Suprapubic skin (tissue), 4 donors: Measurements from ENCODE around the gene ECI2. TPM values are rescaled to one million over a fixed set of nuclear protein-coding genes. Genes with fewer than 3 reads are reported as not detected.

ENCODE experiments used
- DNase-seq, 2 donors: peaks; one replicate each; pipeline ENCODE4 v3.0.0-alpha.2; 2019; ENCODE audit warnings: low spot score in 2 of 2
- H3K27ac ChIP-seq: fragments of 200-600 bp; sonication (generic); one replicate; pipeline ENCODE4 v1.5.1; 2019
- H3K27me3 ChIP-seq: fragments of 200-600 bp; sonication (generic); one replicate; pipeline ENCODE4 v1.5.1; 2019
- H3K36me3 ChIP-seq: fragments of 200-600 bp; sonication (generic); one replicate; pipeline ENCODE4 v1.5.1; 2019
- H3K4me1 ChIP-seq: fragments of 200-600 bp; sonication (generic); one replicate; pipeline ENCODE4 v1.5.1; 2019
- H3K4me3 ChIP-seq: fragments of 200-600 bp; sonication (generic); one replicate; pipeline ENCODE4 v1.5.1; 2019; ENCODE audit warnings: mild to moderate bottlenecking
- H3K9me3 ChIP-seq: fragments of 200-600 bp; sonication (generic); one replicate; pipeline ENCODE4 v1.5.1; 2019
- CTCF ChIP-seq, 2 donors: fragments of 200-600 bp in 1 of 2; fragments of 450-650 bp in 1 of 2; sonication (generic) in 1 of 2; IDR thresholded peaks; one replicate each; pipeline ENCODE4 v1.5.1; 2016 to 2019; ENCODE audit warnings: antibody characterized with exemption in 2 of 2, mild to moderate bottlenecking in 1 of 2, moderate library complexity in 1 of 2
- EP300 ChIP-seq: sonication (generic); formaldehyde crosslinking; IDR thresholded peaks from one replicate; pipeline ENCODE4 v1.6.1; 2017; ENCODE audit warnings: antibody characterized with exemption
- POLR2A ChIP-seq, 2 donors: fragments of 450-650 bp; IDR thresholded peaks; one replicate each; pipeline ENCODE4 v1.6.1; 2017; ENCODE audit warnings: antibody characterized with exemption in 2 of 2, mild to moderate bottlenecking in 2 of 2, moderate library complexity in 2 of 2
- POLR2AphosphoS5 ChIP-seq, 3 donors: sonication (generic); formaldehyde crosslinking; IDR thresholded peaks; one replicate each; pipeline ENCODE4 v1.6.1; 2017; ENCODE audit warnings: antibody characterized with exemption in 3 of 3
- WGBS: methylation state at CpG from one replicate; pipeline ENCODE4 v1.1.5; 2018; 5-methylcytosine and 5-hydroxymethylcytosine counted together
- total RNA-seq, 4 donors: library from RNA; depleted of rRNA; stranded (reverse); fragments of >200 nt; gene quantifications; one replicate each; pipeline ENCODE4 v1.1.0, GENCODE V29; 2016

Gene ECI2
- total RNA-seq, 4 donors from 2014 or later, result 18.5 to 48.8 (median 35.4) TPM

GRCh38 chr6:4071330-4071729 is 64.0 kb downstream of the ECI2 start:
- Histone ChIP-seq H3K4me1 (no peaks in the 10 kb centered on the region), H3K27ac (no peak overlapping the region), H3K36me3 (no peaks in the 10 kb centered on the region), H3K9me3 (no peaks in the 10 kb centered on the region), H3K4me3 (no peak overlapping the region), H3K27me3 (no peaks in the 10 kb centered on the region)
- WGBS, result 57% methylated on average over 4 of the region's 4 CpGs
- no peak for TF ChIP-seq POLR2A (IDR thresholded peaks at IDR 0.05)
- TF ChIP-seq POLR2AphosphoS5 (IDR thresholded peaks at IDR 0.05), result no peak
- TF ChIP-seq CTCF (IDR thresholded peaks at IDR 0.05), result no peak
- TF ChIP-seq EP300, result no peak
- no peak for DNase-seq

- WGBS, result 79% methylated on average over 6 of the region's 6 CpGs
- no peak overlapping the region for H3K27ac ChIP-seq
- H3K27me3 ChIP-seq, result no peaks in the 10 kb centered on the region
- DNase-seq, result no peak
- H3K36me3 ChIP-seq, result peaks cover 10% of the 10 kb centered on the region
- no peaks in the 10 kb centered on the region for H3K4me1 ChIP-seq
- no peak overlapping the region for H3K4me3 ChIP-seq
- no peak for TF ChIP-seq EP300
- no peak for TF ChIP-seq POLR2AphosphoS5 (IDR thresholded peaks at IDR 0.05)
- TF ChIP-seq CTCF (IDR thresholded peaks at IDR 0.05), result no peak
- no peak for TF ChIP-seq POLR2A (IDR thresholded peaks at IDR 0.05)
- no peaks in the 10 kb centered on the region for H3K9me3 ChIP-seq
Observed at GRCh38 chr6:4069199-4069598, 66.2 kb downstream of the ECI2 start.

DNA sequence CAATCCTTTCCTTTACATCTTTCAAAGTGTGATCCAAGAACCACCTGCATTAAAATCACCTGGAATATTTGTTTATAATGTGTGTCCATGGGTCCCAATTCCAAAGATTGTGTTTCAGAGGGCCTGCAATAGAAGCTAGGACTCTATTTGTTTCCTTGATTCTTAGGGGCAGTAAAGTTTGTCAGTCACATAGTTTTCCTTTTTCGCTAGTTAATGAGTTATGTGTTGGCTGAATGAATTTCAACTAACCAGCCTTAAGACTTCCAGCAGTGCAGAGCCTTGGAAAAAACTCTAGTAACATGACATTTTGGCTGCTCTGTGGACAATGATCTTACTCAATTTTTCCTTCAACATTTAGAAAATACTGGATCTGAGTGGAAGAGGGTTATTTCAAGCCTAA is 67.7 kb downstream of the ECI2 start:
- DNase-seq, result no peak
- Histone ChIP-seq H3K36me3 (peaks cover 22% of the 10 kb centered on the region), H3K4me3 (no peak overlapping the region), H3K27ac (no peak overlapping the region), H3K27me3 (no peaks in the 10 kb centered on the region), H3K4me1 (no peaks in the 10 kb centered on the region), H3K9me3 (no peaks in the 10 kb centered on the region)
- TF ChIP-seq CTCF (IDR thresholded peaks at IDR 0.05) (no peak), POLR2AphosphoS5 (IDR thresholded peaks at IDR 0.05) (no peak), EP300 (no peak), POLR2A (IDR thresholded peaks at IDR 0.05) (no peak)
- 82% methylated on average over 1 of the region's 1 CpG for WGBS

- Histone ChIP-seq H3K4me1 (no peaks in the 10 kb centered on the region), H3K4me3 (no peak overlapping the region), H3K27ac (no peak overlapping the region), H3K9me3 (no peaks in the 10 kb centered on the region), H3K27me3 (no peaks in the 10 kb centered on the region), H3K36me3 (peaks cover 37% of the 10 kb centered on the region)
- no peak for DNase-seq
- WGBS, result 60% methylated on average over 7 of the region's 7 CpGs
- TF ChIP-seq CTCF (IDR thresholded peaks at IDR 0.05), result no peak
- no peak for TF ChIP-seq POLR2AphosphoS5 (IDR thresholded peaks at IDR 0.05)
- TF ChIP-seq POLR2A (IDR thresholded peaks at IDR 0.05), result no peak
Observed at GRCh38 chr6:4066029-4066755, 69.2 kb downstream of the ECI2 start.

Other genes starting within 250 kb of the ECI2 start
- gene FAM217A, start 56.4 kb downstream of the ECI2 start, total RNA-seq, result not detected